ENCODE results near the gene SOWAHA.
A peak's percentile ranks its signal among the peaks of the same experiment; 100 is the strongest.
"Not testable (repeated sequence)": the region's sequence is repeated elsewhere in the genome, so short reads cannot be mapped to it uniquely, and the experiment has no call there.

The SOWAHA gene

DNA sequence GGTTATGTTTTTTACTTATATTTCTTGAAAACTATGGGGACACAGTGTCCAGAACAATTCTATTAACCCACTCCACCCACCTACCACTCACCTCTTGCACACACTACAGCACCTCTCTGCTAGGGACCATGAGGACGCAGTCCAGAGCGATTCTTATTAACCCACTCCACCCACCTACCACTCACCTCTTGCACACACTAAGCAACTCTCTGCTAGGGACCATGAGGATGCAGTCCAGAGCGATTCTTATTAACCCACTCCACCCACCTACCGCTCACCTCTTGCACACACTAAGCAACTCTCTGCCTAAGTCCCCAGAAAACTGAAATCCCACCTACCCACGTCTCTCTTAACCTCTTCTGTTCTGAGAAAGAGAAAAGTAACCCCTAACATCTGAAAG, 19.5 kb downstream of the SOWAHA start:
- DNase-seq, result no peak
- intact Hi-C loops (cut with DNase I), result no loop called here

DNA sequence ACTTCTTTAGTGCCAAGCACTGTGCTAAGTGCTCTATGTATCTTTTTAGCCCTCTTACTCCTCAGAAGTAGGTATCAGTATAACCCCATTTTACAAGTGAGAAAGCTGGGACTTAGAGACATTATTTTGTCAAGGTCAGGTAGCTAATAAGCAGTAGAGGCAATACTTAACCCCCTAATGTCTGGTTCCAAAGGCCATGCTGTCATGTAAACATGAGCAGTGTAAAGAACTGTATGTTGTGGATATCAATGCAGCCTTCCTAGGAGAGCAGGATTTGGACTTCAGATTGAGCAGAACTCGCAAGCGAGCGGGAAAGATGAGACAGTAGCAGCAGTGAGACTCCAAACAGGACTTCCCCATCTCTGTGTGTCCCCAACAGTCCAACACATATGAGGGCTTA, 21.0 kb downstream of the SOWAHA start:
- intact Hi-C loops (cut with DNase I), result no loop called here
- no peak for DNase-seq

DNA sequence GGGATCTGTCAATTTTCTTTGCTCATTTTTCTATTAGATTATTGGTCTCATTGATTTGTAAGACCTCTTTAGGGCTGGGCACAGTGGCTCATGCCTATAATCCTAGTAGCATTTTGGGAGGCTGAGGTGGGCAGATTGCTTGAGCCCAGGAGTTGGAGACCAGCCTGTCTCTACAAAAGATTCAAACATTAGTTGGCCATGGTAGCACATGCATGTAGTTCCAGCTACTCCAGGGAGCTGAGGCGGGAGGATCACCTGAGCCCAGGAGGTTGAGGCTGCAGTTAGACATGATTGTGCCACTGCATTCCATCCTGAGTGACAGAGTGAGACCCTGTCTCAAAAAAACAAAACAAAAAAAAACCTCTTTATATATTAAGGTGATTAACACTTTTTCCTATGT, 23.8 kb downstream of the SOWAHA start:
- intact Hi-C loops (cut with DNase I), result no loop called here

DNA sequence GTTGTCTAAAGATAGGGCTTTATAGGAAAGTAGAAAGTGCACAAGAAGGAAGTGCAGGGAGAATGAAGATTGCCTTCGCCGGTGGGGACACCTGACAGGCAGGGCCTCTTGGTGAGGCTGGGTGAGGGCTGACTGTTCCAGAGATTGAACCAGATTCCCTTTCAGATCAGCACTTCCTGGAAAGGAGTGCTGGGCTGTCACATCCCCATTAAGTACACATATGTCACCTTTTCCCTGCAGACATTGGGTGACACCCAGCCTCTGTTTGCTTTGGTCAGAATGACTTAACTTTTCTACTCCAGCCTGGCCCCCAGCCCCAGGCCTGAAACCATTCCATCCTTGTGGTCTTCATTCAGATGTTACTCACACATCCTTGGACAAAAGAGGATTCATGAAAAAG, 24.8 kb downstream of the SOWAHA start:
- intact Hi-C loops (cut with DNase I), result no loop called here
- no peak for DNase-seq

More for the DNA sequence above, 23.8 kb downstream of the SOWAHA start:
- DNase-seq, result no peak

DNA sequence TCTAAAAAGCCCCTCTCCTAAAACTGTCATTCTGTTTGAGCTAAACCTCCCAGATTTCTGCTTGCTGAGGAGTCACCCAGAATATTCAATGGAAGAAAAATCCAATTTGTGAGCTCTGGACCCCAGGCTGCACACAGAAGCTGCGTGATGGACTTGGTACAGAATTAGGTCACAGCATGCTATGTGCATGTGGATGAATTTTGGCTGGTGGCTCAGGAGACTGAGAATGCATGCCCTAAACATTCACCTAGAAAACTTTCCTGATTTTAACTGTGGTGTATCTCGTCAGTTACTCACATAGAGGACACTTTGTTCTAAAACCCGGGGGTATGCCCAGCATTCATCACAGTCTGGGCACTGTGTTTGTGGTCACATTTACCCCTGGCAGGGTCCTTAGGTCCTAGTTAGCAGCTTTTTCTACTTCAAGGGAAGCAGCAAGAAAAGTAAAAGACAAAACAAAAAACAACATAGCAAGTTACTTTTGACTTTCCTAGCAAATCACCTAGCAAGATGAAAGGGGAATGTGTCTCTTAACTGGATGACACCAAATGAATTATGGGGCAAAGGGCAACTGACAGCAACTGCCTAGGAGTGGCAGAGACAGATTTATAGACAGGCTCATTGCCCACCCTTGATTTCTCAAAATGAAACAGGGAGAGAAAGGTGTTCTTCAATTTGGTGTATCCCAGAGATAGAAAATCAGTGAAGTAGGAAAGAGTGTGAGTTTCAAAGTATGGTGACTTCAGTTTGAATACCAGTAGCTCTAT, 25.6 kb downstream of the SOWAHA start:
- DNase-seq, result no peak
- intact Hi-C loops (cut with DNase I), result no loop called here

DNA sequence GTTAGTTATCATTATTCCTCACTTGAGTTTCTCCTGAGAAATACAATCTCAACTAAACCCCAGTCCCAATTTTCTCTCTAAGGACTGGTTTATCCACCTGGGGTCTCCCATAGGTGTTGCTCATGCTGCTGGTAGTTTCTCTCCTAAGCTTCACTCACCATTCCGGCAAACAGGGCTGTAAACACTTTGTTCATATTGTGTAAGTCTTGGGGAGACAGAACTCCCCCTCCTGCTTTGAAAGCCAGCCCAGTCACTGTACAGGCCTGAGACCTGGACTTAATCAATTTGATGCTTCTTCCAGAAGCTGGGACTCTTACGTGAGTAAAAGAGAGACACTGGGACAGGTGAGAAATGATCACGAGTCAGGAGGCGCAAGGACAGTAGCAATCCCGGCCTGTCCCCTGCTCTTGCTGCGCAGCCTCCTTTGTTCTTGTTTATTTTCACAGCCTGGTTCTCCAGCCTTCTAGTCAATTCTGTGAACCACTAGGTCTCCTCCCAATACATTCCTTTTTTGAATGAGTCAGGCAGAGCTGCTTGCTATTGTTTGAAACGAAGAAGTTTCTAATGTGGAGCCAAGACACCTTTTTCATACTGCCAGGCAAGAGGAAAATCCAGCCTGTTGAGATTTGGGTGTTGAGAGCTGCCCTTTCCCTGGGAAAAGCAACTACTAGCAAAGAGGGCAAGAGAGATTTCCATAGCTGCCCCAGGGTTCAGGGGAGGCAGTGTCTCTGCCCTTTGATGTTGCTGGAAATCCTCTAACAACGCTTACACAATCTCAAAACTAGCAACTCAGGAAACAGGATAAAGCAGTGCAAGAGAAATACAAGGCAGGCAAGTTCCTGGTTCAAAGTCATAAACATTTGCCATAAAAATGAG, 26.6 kb downstream of the SOWAHA start:
- intact Hi-C loops (cut with DNase I), result no loop called here
- no peak for DNase-seq

DNA sequence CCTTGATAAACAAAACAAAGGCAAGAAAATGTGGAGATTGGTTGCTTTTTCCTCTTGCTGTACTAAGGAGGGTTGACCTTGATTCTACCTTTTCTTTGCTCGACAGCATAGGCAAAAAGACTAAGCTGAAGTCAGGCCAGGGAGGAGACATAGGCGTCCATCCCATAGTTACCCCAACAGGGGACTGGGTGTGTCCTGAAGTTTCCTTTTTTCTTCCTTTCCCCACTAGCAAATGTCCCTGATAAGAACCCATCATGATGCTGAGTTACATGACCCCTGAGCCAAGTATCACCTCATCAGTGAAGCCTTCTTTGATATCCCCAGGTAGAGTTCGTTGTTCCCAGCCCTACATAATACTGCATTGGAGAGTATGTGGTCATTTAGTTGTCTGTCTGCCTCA, 27.2 kb downstream of the SOWAHA start:
- intact Hi-C loops (cut with DNase I), result no loop called here

DNA sequence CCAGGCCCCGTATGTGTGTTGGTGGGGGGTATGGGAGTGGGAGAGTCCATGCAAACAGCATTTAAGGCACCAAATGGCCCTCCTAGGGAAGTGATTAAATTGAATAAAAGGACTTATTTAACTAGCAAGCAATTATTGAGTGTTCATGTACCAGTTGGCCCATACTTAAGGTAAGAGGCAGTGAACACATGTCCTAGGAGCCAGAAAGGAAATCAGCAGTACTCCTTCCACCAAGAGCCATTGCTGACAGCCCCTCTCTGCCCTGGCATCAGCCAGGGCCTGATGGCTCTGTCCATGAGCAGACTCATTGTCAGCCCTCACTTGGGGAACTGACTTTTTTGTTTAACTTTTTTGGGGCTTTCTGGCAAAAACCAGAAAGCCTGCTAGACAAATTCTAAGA, 27.8 kb downstream of the SOWAHA start:
- no peak for DNase-seq
- intact Hi-C loops (cut with DNase I), result no loop called here

More for the DNA sequence above, 27.2 kb downstream of the SOWAHA start:
- no peak for DNase-seq

DNA sequence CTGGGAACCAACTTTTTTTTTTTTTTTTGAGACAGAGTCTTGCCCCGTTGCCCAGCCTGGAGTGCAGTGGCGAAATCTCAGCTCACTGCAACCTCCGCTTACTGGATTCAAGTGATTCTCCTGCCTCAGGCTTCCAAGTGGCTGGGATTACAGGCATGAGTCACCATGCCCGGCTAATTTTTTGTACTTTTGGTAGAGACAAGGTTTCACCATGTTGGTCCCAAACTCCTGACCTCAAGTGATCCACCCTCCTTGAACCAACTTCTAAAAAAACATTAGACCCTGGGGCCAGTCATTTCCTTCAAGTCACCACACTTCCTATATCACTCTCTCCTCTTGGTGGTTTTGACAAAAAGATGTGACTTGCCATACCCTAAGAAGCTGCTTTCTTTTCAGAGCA, 28.2 kb downstream of the SOWAHA start:
- intact Hi-C loops (cut with DNase I), result no loop called here
- DNase-seq, result peak in 1 of 42 donors; percentile 47

DNA sequence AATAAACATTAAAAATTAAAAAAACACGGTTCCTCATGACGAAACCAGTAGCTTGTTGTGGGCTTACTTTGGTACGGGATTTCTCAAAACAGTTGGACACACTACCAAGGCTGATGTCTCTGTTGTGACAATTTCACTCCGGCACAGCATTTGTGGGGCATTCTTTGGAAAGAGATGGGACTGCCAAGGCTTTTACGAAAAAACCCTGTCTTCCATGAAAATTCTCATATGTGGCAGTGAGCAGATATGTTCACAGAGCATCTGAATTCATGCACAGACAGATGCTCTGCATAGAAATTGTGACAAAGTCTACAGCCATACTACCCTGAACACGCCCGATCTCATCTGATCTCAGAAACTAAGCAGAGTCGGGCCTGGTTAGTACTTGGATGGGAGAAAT, 35.2 kb downstream of the SOWAHA start:
- DNase-seq, result no peak
- intact Hi-C loops (cut with DNase I), result no loop called here

DNA sequence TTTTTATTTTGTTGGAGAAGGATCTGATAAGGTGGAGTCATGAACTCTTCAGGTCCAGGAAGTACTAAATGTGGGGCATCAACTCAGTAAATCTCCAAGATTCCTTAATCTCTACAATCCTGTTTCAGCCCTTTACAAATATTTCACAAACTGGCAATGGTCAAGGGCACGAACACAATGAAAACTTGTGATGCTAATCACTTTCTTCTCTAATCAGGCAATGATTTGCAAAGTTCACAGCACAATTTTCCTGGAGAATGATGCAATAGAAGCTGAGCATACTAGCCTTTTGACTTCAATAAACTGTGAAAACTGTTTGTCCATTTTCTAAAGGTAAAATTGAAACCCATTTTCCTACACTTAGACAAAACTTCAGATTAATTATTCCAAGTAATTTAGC, 36.2 kb downstream of the SOWAHA start:
- DNase-seq, result no peak
- intact Hi-C loops (cut with DNase I), result no loop called here

DNA sequence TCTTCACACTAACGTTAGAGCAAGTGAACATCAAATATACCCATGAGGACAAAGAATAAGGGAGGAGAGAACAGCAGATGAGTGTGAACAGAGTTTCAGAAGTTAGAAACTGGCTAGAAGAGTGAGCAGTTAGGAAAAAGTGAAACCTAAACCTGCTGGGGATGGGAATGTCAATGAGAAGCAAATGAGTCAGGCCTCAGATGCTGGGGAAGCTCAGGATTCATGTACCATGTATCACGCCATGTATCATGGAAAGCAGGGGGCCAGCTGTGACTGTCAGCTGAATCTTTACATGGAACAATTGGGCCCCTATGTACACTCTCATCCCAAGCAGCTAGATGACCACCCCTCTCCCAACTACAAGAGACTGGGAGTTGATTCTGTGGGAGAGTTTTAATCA, 37.0 kb downstream of the SOWAHA start:
- intact Hi-C loops (cut with DNase I), result no loop called here
- no peak for DNase-seq

DNA sequence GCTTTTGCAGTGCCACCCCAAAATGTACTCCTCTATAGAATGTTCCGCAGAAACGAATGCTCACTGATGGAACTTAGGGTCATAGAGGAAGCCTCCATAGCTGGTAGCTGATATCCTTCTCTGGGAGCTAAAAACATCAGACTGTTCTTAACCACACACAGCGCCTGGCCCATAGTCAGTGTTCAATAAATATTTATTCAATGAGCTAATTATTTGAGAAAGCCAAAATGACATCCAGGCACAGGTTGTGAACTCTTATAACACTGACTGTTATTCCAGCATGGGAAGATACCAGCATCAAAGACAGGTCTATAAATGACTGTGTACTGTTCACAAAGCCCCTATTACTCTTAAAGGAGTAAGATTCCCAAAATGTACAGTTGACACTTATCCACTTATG, 40.2 kb downstream of the SOWAHA start:
- DNase-seq, result no peak
- intact Hi-C loops (cut with DNase I), result no loop called here

DNA sequence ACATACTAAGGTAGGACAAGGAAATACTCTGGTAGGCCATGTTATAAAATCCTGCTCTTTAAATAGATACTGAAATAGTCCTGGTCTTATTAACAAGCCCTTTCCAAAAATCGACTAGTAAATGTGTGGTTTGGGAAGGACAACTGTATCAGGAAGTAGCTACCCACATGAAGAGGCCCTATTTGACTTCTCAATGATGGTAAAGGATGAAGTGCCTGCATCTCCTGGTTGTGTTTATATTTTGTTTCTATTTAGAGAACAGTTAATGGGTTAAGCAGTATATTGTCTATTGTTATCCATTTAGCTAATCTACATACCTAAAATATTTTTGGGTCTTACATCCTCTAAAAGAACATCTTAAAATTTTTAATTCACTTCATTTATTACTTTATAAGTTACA, 40.7 kb downstream of the SOWAHA start:
- intact Hi-C loops (cut with DNase I), result no loop called here
- DNase-seq, result no peak

DNA sequence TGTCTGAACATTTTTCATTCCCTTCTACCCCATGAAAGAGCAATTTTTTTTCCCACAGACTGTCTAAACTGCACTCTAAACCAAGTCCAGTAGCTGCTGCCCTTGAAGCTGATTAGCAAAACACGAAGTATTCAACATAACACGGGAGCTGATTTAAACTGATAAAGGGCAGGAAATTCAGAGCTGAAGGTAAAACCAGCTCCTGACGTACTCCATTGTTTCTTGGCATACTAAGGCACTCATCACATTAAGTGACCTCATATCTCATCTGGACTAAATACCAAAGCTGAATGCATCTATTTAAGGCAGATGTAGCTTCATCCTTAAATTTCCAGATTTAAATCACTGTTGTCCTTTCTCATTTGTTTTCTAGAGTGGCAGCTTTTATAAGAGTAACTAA, 41.2 kb downstream of the SOWAHA start:
- intact Hi-C loops (cut with DNase I), result no loop called here
- peak in 1 of 42 donors; percentile 2 for DNase-seq

DNA sequence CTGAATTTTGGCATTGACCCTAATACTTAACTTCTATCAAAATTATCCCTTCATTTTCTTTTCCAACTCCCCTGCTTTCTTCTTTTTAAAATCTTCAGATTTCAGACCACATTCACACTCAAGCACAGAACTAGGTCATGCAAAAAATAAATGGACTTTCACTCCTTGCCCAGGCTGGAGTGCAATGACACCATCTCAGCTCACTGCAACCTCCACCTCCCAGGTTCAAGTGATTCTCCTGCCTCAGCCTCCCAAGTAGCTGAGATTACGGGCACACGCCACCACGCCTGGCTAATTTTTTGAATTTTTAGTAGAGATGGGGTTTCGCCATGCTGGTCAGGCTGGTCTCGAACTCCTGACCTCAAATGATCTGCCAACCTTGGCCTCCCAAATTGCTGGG, 41.9 kb downstream of the SOWAHA start:
- peak in 1 of 42 donors; percentile 3 for DNase-seq
- intact Hi-C loops (cut with DNase I), result not testable (repeated sequence)

DNA sequence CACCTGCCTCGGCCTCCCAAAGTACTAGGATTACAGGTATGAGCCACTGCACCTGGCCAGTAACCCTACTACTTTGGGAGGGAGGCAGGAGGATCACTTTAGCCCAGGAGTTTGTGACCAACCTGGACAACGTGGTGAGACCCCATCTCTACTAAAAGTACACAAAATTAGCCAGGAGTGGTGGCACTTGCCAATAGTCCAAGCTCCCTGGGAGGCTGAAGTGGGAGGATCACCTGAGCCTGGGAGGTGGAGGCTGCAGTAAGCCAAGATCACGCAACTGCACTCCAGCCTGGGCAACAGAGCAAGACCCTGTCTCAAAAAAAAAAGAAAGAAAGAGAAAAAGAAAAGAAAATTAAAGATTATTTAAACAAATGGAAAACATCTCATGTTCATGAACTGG, 42.9 kb downstream of the SOWAHA start:
- intact Hi-C loops (cut with DNase I), result no loop called here
- peak in 1 of 42 donors; percentile 3 for DNase-seq

DNA sequence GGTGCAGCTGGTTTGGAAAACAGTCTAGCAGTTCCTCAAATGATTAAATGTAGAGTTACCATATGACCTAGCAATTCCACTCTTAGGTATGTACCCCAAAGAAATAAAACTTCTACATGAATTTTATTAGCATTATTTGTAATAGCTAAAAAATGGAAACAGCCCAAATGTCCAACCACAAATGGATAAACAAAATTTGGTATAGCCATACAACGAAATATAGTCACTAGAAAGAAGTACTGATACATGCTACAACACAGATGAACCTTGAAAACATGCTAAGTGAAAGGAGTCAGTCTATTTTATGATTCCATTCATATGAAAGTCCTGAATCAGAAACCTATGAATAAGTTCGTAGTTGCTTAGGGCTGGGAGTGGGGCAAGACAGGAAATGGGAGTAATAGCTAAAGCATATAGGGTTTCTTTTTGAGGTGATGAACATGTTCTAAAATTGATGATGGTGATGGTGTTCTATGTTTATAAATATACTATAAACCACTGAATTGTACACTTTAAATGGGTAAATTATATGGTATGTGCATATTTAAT, 46.9 kb downstream of the SOWAHA start:
- intact Hi-C loops (cut with DNase I), result no loop called here
- DNase-seq, result no peak

DNA sequence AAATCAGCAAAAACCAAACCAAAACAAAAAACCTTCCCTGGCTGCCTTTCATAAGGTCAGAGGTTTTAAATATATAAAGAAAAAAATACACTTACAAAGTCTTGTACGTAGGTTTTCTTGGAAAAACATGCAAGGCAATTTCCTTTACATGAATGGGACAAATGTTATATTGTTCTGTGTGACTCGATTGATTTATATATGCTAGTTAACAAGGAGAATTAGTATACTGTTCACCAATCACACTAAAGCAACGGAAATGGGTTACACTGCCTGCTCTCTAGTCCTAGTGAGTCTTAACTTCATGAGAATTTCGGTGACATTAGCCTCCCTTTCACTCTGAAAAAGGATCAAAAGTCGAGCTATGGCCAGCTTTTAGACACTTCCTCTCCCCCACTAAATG, 47.6 kb downstream of the SOWAHA start:
- intact Hi-C loops (cut with DNase I), result no loop called here
- peak in 1 of 42 donors; percentile 7 for DNase-seq

DNA sequence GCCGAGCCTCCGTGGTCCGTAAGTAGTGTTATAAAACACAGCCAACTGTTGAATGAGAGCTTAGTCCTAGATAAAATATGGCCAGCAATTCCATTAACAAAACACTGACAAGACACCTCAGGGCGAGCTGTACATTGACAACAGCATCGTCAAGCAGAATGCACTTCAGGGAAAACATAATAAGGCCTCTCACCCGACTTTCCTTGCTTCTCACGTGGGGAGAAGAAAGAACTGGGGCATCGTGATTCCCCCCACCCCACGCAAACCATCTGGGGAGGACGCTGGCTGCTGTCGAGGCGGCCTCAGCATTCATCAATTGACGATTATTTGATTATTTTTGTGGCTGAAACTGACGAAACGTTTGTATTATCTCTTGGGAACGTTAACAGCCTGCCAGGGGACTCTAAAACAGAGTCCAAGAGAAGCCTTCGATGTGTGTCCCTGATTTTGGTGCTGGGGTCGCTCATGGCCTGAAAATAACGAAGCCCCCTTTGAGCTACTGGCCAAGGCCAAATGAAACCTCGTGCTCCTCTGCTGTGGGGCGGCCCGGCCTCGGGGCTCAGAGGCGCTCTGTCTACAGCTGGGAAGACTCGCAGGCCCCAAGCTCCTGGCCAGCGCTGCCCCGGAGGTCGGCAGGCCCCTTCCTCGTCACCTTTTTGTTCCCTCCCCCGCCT, 52.7 kb downstream of the SOWAHA start:
- intact Hi-C loops (cut with DNase I), result loop anchor here (5.0 kb wide), 4 partner anchors 39 to 129 kb away; partner anchors contain the start of genes AFF4 and KIF3A
- DNase-seq, result peak in 3 of 42 donors; percentile 11 to 47 (median 14)

Data from head of caudate nucleus (tissue), 42 donors.